ENCODE data around the gene TLR1. TPM values are rescaled to one million over a fixed set of nuclear protein-coding genes. Genes with fewer than 3 reads are reported as not detected.
"Not testable (repeated sequence)": the region's sequence is repeated elsewhere in the genome, so short reads cannot be mapped to it uniquely, and the experiment has no call there.

TLR1 gene
- total RNA-seq, 1 donor from 2014 or later, result 0.26 TPM

- Histone ChIP-seq H3K4me3 (ENCODE audit: low read depth, low read length) (no peak overlapping the region), H3K36me3 (ENCODE audit: control insufficient read depth, insufficient read depth, low read length) (no peaks in the 10 kb centered on the region), H3K27me3 (ENCODE audit: control insufficient read depth, insufficient read depth, low read length) (peaks cover 1% of the 10 kb centered on the region)
- DNase-seq (ENCODE audit: low read depth), result no peak
- TF ChIP-seq, protein P1, sequence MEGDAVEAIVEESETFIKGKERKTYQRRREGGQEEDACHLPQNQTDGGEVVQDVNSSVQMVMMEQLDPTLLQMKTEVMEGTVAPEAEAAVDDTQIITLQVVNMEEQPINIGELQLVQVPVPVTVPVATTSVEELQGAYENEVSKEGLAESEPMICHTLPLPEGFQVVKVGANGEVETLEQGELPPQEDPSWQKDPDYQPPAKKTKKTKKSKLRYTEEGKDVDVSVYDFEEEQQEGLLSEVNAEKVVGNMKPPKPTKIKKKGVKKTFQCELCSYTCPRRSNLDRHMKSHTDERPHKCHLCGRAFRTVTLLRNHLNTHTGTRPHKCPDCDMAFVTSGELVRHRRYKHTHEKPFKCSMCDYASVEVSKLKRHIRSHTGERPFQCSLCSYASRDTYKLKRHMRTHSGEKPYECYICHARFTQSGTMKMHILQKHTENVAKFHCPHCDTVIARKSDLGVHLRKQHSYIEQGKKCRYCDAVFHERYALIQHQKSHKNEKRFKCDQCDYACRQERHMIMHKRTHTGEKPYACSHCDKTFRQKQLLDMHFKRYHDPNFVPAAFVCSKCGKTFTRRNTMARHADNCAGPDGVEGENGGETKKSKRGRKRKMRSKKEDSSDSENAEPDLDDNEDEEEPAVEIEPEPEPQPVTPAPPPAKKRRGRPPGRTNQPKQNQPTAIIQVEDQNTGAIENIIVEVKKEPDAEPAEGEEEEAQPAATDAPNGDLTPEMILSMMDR (IDR thresholded peaks at IDR 0.05; ENCODE audit: insufficient read depth, low read length, severe bottlenecking), result no peak
- no peak for FAIRE-seq
Observed at GRCh38 chr4:38769857-38770256, 34.7 kb downstream of the TLR1 start.

DNA sequence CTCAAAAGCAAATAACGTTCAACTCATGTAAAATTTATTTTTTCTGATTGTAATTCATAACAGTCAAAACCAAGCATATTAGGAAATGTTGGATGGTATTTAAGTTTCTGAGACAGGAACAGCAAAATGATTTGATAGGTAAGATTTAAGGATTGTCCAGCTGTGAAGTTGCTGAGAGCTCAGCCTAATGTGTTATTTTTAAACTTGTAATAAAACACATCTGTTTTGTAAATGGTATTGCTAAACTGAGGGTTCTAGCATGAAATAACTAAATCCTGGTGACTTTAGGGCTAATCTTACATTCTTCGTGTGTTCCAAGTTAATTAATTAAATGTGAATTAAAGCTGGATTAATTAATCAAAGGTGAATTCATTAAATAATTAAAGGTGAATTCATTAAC lies 35.1 kb downstream of the TLR1 start:
- TF ChIP-seq, protein P1 (IDR thresholded peaks at IDR 0.05; ENCODE audit: insufficient read depth, low read length, severe bottlenecking), result no peak

DNA sequence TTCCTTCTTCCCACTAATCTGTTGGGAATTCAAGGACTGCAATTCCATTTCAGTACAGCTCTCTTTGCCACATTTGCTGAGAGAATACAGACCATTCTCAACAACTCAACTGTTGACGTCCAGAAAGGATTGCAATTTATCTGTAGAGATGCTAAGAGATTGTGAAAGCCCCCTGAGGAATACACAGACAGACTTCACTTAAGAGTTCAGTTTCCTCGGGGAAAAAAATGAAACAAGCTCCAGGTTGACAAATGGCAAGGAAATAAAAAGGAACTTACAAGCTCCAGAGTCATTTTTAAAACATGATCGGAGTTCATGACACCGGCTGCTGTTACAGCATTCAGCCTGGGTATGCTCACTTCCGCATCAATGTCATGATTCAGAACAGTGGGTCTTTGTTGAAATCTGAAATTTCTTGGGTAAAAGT lies 35.6 kb downstream of the TLR1 start:
- H3K36me3 ChIP-seq (ENCODE audit: control insufficient read depth, insufficient read depth, low read length), result no peaks in the 10 kb centered on the region
- no peak overlapping the region for H3K4me3 ChIP-seq (ENCODE audit: low read depth, low read length)
- no peak for FAIRE-seq
- H3K27me3 ChIP-seq (ENCODE audit: control insufficient read depth, insufficient read depth, low read length), result peaks cover 1% of the 10 kb centered on the region
- TF ChIP-seq, protein P1 (IDR thresholded peaks at IDR 0.05; ENCODE audit: insufficient read depth, low read length, severe bottlenecking), result no peak
- no peak for DNase-seq (ENCODE audit: low read depth)

More for the DNA sequence above, 35.1 kb downstream of the TLR1 start:
- no peak for FAIRE-seq
- no peaks in the 10 kb centered on the region for H3K36me3 ChIP-seq (ENCODE audit: control insufficient read depth, insufficient read depth, low read length)
- H3K27me3 ChIP-seq (ENCODE audit: control insufficient read depth, insufficient read depth, low read length), result peaks cover 1% of the 10 kb centered on the region
- DNase-seq (ENCODE audit: low read depth), result no peak
- no peak overlapping the region for H3K4me3 ChIP-seq (ENCODE audit: low read depth, low read length)

DNA sequence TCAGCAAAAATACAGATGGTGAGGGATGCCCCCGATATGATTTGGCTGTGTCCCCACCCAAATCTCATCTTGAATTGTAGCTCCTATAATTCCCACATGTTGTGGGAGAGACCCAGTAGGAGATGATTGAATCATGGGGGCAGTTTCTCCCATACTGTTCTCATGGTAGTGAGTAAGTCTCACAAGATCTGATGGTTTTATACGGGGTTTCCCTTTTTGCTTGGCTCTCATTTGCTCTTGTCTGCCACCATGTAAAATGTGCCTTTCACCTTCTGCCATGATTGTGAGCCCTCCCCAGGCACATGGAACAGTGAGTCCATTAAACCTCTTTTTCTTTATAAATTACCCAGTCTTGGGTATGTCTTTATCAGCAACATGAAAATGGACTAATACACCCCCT lies 37.7 kb downstream of the TLR1 start:
- not testable (repeated sequence) for H3K4me3 ChIP-seq (ENCODE audit: low read depth, low read length); DNase-seq (ENCODE audit: low read depth); FAIRE-seq; H3K36me3 ChIP-seq (ENCODE audit: control insufficient read depth, insufficient read depth, low read length); H3K27me3 ChIP-seq (ENCODE audit: control insufficient read depth, insufficient read depth, low read length)

- no peaks in the 10 kb centered on the region for H3K36me3 ChIP-seq (ENCODE audit: control insufficient read depth, insufficient read depth, low read length)
- TF ChIP-seq, protein P1 (IDR thresholded peaks at IDR 0.05; ENCODE audit: insufficient read depth, low read length, severe bottlenecking), result no peak
- DNase-seq (ENCODE audit: low read depth) (peak; percentile 72), FAIRE-seq (peak; percentile 18)
- H3K4me3 ChIP-seq (ENCODE audit: low read depth, low read length), result no peak overlapping the region
- H3K27me3 ChIP-seq (ENCODE audit: control insufficient read depth, insufficient read depth, low read length), result peaks cover 1% of the 10 kb centered on the region
Observed at GRCh38 chr4:38765382-38765781, 39.2 kb downstream of the TLR1 start.

GRCh38 chr4:38764277-38764676 lies 40.3 kb downstream of the TLR1 start:
- H3K36me3 ChIP-seq (ENCODE audit: control insufficient read depth, insufficient read depth, low read length), result no peaks in the 10 kb centered on the region
- no peak overlapping the region for H3K4me3 ChIP-seq (ENCODE audit: low read depth, low read length)
- TF ChIP-seq, protein P1 (IDR thresholded peaks at IDR 0.05; ENCODE audit: insufficient read depth, low read length, severe bottlenecking), result no peak
- DNase-seq (ENCODE audit: low read depth) (no peak), FAIRE-seq (no peak)
- H3K27me3 ChIP-seq (ENCODE audit: control insufficient read depth, insufficient read depth, low read length), result peaks cover 1% of the 10 kb centered on the region
